Skeletal muscle cell (primary cell): ENCODE results near the gene MAN1C1.
"Not testable (repeated sequence)": the region's sequence is repeated elsewhere in the genome, so short reads cannot be mapped to it uniquely, and the experiment has no call there.

Experiments
- DNase-seq: peaks from one replicate; pipeline ENCODE4 v3.0.0-alpha.2; 2010; ENCODE audit warnings: low read depth
- H3K4me3 ChIP-seq: 2 replicates; pipeline ENCODE4 v1.5.1; 2011; ENCODE audit warnings: low read depth, mild to moderate bottlenecking, control low read depth, low read length, moderate library complexity

The MAN1C1 gene

GRCh38 chr1:25649505-25650288 lies 33.1 kb downstream of the MAN1C1 start:
- H3K4me3 ChIP-seq: no peak overlapping the region
- no peak for DNase-seq

- DNase-seq: no peak
- H3K4me3 ChIP-seq: no peak overlapping the region
Observed at GRCh38 chr1:25650289-25650576, 33.6 kb downstream of the MAN1C1 start.

GRCh38 chr1:25651036-25651640 lies 34.5 kb downstream of the MAN1C1 start:
- DNase-seq: no peak
- no peak overlapping the region for H3K4me3 ChIP-seq

GRCh38 chr1:25651824-25652741 lies 35.5 kb downstream of the MAN1C1 start:
- no peak overlapping the region for H3K4me3 ChIP-seq

GRCh38 chr1:25653558-25653957 lies 37.0 kb downstream of the MAN1C1 start:
- DNase-seq: no peak
- no peak overlapping the region for H3K4me3 ChIP-seq

More at GRCh38 chr1:25651824-25652741, 35.5 kb downstream of the MAN1C1 start:
- DNase-seq: no peak

- H3K4me3 ChIP-seq: no peak overlapping the region
- no peak for DNase-seq
Observed at GRCh38 chr1:25654109-25654660, 37.6 kb downstream of the MAN1C1 start.

- H3K4me3 ChIP-seq: no peak overlapping the region
- no peak for DNase-seq
Observed at GRCh38 chr1:25657121-25657882, 40.7 kb downstream of the MAN1C1 start.

GRCh38 chr1:25657883-25658760 lies 41.5 kb downstream of the MAN1C1 start:
- no peak for DNase-seq
- H3K4me3 ChIP-seq: no peak overlapping the region

- no peak for DNase-seq
- H3K4me3 ChIP-seq: no peak overlapping the region
Observed at GRCh38 chr1:25658791-25659431, 42.3 kb downstream of the MAN1C1 start.

GRCh38 chr1:25661043-25661815 lies 44.6 kb downstream of the MAN1C1 start:
- DNase-seq: no peak
- no peak overlapping the region for H3K4me3 ChIP-seq

- DNase-seq: no peak
- H3K4me3 ChIP-seq: no peak overlapping the region
Observed at GRCh38 chr1:25662061-25662460, 45.5 kb downstream of the MAN1C1 start.

GRCh38 chr1:25662959-25663358 lies 46.4 kb downstream of the MAN1C1 start:
- H3K4me3 ChIP-seq, DNase-seq: not testable (repeated sequence)

- no peak overlapping the region for H3K4me3 ChIP-seq
- no peak for DNase-seq
Observed at GRCh38 chr1:25664357-25665199, 48.0 kb downstream of the MAN1C1 start.

GRCh38 chr1:25666460-25666859 lies 49.9 kb downstream of the MAN1C1 start:
- no peak overlapping the region for H3K4me3 ChIP-seq
- DNase-seq: no peak

GRCh38 chr1:25668931-25669573 lies 52.5 kb downstream of the MAN1C1 start:
- no peak for DNase-seq
- no peak overlapping the region for H3K4me3 ChIP-seq
